ENCODE results near the gene FLVCR1. TPM values are rescaled to one million over a fixed set of nuclear protein-coding genes. Genes with fewer than 3 reads are reported as not detected.

The FLVCR1 gene
- total RNA-seq, 4 donors from 2014 or later = 3.8 to 5.5 (median 4.9) TPM

DNA sequence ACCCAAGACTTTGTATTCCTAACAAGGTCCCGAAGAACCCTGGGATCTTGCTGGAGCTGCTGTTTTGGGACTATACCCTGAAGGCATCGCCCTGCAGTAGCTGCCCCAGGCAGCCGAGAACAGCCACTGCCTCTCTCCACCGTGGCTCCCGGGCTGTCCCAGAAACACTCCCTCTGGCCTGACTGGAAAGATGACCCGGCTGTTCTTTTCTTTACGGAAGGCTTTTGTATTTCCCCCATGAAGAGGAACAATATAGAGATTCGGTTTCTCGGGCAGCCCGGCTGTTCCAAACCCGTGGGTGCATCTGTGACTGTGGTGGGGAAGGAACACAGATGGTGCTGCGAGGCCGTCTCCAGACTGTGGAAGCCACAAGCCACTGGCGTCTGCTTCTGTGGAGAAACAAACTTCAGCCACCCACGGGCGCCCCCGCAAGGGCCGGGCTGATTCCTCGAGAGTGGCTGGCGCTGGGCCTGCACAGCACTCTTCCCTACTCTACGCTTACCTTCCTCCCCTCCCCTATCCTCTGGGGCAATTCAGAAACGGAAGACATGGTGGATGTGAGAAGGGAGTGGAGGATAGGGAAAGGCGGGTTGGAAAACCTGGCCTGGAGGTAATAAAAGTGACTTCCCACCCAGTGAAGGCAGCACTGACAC is 58.5 kb downstream of the FLVCR1 start:
- TF ChIP-seq, protein P1, sequence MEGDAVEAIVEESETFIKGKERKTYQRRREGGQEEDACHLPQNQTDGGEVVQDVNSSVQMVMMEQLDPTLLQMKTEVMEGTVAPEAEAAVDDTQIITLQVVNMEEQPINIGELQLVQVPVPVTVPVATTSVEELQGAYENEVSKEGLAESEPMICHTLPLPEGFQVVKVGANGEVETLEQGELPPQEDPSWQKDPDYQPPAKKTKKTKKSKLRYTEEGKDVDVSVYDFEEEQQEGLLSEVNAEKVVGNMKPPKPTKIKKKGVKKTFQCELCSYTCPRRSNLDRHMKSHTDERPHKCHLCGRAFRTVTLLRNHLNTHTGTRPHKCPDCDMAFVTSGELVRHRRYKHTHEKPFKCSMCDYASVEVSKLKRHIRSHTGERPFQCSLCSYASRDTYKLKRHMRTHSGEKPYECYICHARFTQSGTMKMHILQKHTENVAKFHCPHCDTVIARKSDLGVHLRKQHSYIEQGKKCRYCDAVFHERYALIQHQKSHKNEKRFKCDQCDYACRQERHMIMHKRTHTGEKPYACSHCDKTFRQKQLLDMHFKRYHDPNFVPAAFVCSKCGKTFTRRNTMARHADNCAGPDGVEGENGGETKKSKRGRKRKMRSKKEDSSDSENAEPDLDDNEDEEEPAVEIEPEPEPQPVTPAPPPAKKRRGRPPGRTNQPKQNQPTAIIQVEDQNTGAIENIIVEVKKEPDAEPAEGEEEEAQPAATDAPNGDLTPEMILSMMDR (IDR thresholded peaks at IDR 0.05; ENCODE audit: low read depth) = no peak

DNA sequence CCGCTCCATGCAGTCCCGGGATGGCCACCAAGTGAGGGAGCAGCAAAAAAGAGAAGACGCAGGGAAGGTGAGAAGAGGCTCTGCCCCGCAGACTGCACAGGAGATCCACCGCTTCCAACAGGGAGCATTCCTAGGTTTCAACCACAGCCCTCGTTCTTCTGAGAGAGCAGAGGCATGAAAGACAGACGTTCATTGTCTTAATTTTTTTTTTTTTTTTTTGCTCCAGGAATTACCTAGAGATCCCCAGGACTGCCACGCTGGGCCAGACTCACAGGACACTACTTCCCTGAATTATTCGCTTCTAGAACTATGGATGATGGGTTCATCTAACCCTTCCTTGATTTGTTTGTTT is 59.0 kb downstream of the FLVCR1 start:
- TF ChIP-seq, protein P1 (IDR thresholded peaks at IDR 0.05; ENCODE audit: low read depth) = no peak

DNA sequence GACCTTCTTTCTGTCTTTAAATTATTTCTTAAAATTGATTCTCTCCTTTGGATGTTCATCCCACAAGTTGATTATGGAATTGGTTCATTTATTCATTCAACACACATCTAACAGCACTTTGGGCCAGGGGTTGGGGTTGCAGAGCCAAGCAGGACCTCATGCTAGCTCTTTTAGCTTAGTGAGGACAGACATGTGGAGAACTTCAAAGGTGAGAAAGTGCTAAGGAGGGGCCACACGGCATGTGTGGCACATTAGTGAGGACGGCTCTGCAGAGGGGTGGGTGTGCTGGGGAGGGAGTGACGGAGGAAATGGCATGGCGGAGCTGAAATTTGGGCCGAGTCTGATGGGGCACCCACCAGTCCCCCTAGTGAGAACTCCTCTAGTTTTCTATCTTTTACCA is 59.8 kb downstream of the FLVCR1 start:
- TF ChIP-seq, protein P1 (IDR thresholded peaks at IDR 0.05; ENCODE audit: low read depth) = no peak

DNA sequence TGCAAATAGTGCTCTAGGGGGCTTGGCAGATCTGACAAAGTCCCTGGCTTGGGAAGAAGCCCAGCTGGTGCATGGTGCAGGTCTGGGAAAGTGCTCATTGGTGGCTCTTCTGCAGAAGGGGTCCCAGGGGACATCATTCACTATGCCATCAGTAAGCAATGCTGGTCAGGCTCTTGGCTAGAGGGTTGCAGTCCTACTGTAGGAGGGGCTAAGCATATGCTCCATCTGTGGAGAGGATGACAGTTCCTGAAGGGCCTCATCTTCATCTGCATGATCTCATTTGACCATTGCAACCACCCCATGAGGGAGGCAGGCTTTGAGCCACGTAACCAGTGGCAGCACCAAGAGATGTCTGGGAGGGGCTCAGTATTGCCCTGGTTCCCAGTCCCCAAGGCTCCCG is 60.7 kb downstream of the FLVCR1 start:
- TF ChIP-seq, protein P1 (IDR thresholded peaks at IDR 0.05; ENCODE audit: low read depth) = no peak

DNA sequence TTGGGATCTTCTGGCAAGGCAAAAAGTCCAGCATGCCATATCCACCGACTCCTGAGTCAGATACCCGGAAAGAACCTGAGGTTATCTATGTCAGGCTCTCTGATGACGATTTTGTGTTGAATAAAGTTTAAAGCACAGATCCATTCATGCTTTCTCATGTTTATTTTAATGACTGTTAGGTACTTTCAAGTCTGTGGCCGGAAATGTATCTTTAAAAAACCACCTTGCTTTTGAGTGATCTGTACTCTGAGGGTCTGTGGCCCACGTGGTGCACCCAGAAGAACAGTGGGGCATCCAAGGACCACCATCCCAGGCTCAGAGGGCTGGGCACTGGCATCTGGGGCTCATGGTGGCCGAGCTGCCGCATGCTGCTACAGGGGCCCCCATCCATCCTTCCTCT is 62.2 kb downstream of the FLVCR1 start:
- TF ChIP-seq, protein P1 (IDR thresholded peaks at IDR 0.05; ENCODE audit: low read depth) = no peak

DNA sequence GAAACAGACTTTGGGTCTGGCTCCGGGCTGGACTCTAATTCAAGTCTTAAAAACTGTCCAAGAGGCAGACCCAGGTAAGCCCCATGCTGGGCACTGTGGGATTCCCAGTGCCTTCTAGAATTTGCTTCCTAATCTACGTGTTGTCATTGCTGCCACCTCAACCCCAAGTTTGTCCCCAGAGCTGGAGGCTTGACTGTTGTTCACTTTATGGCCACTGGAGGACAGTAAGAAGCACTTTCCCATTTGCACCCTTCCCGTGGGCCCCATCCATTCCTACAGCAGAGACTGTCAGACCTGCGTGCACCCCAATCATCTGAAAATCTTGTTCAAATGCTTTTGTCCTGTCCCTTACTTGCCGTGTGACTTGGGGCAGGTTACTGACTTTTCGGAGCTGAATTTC is 62.8 kb downstream of the FLVCR1 start:
- TF ChIP-seq, protein P1 (IDR thresholded peaks at IDR 0.05; ENCODE audit: low read depth) = no peak

DNA sequence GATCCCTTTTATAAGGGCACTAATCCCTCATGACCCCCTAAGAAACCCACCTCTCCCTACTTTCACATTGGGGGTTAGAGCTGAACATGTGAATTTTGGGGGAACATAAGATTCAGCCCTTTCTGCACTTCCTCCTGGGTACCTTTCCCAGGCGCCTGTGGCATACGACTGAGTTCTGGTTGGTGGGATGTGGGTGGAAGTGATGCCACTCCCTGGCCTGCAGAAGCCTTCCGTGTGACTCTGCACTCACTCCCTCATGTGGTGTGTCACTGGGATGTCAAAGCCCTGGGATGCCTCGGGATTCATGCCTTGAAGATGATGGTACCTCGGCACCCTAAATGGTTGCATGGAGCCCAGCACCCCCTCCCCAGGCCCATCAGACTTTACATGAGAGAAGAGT is 63.9 kb downstream of the FLVCR1 start:
- TF ChIP-seq, protein P1 (IDR thresholded peaks at IDR 0.05; ENCODE audit: low read depth) = no peak

All from subcutaneous adipose tissue (tissue), 4 donors.